NCI-H524 (cell line): Measurements from ENCODE around the gene PLEKHA6.

Experiments used
- DNase-seq, 2 experiments: peaks; one replicate each; lab custom pipeline; 2025; lab: John Stamatoyannopoulos, UW

The PLEKHA6 gene

DNA sequence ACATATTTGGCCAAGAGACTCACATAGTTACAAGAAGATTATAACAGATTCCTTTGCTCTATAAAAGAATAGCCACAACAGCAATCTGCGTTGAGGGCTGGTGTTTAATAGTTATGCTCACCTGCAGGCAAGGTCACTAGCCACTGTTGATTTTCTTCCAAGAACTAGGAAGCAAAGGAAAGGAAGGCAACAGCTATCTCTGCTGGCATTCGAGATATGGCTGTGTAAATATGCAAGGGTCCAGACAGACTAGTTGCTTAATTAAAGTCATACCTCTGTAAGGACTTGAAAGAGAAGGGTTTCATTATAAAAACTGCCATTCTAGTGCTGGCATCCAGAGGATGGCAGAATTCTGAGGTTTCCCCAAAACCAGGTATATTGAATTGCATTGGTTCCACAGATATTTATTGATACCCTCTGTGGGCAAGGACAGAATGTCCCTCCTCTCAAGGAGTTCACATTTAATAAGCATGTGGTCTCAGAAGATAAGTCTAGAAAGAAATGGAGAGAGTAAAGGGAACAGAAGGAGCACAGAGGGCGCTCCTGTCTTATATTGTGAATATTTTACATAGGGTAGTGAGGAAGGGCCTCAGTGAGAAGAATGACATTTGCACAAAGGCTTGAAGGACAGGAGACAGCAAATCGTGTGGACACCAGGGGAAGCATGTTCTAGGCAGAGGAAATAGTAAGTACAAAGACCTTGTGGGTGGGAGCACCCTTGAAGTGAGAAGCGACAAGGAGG is 23.6 kb upstream of the PLEKHA6 start:
- DNase-seq, result no peak

DNA sequence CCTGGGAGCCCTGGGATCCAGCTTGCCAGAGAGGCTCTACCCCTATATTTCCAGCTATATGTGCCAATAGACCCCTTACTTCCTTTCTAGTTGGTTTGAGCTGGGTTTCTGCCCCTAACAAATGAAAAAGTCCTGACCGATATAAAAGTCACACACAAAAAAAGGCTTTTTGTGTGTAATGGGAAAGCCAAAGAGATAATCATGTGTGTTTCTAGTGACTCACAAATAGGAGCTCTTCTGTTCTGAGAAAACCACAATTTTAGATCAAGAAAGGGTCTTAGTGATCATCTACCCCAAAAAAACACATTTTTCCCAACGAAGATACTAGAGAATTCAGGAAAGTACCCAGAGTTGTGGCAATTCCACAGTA is 23.0 kb upstream of the PLEKHA6 start:
- no peak for DNase-seq

DNA sequence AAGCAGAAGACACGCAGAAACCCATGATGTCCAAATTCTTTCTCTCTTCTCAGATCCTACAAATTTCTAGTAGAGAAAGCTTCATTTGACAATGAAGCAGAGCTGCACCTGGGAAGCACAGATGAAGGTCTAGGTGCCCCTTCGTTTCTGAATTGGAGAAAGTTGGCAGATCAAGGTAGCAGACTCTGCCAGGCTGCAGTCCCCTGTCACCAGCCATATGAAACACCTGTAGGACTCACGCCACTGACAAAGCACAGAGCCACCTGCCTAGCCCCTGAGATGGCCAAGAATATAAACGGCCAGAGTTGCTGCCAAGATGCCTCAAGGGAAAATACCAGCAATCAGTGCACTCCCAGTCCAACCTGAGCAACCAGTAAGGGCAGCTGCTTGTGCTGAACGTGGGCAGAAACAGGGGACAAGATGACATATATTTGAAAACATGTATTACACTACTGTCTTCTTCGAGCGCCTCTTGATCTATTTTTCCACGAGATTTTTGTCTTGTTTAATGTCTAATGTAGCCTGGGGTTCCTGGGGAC is 20.6 kb upstream of the PLEKHA6 start:
- no peak for DNase-seq

DNA sequence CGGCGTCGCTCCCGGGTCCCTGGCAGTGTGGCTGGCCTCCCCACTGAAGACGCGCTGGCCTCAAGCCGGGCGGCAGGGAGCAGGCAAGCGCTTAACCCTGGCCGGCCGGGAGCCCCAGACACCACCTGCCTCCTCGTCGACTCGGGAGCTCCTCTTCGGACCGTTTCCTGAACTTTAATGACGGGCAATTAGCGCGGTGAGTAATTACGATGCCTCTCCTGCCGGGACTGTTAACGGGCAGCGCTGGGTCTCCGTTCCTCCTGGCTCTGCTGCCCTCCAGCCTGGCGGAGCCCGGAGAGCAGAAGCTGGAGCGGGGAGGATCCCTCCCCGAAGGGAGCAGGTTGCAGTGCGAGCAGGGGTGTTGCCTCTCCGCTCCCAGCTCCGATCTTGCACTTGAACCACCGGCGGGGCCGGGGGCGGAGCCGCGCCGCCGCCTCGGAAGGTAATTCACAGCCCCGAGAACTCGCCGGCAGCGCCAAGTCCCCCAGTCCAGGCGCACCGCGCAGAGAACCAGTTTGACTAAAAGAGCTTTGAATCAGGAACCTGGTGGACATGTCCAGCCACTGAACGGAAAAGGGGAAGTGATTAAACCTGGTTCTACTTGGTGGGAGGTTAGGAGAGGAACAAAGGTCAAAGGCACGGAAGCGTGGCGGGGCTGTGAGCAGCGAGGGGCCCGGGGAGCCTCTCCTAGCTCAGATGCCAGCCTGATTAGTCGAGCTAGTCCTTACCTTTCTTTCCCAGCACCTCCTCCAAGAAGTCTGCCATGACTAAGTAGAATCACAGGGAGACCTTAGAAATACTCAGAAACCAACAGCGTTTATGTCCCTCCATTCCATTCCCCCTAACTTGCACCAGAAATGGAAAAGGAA is 18.3 kb upstream of the PLEKHA6 start:
- DNase-seq, result peak; percentile 47 to 60

DNA sequence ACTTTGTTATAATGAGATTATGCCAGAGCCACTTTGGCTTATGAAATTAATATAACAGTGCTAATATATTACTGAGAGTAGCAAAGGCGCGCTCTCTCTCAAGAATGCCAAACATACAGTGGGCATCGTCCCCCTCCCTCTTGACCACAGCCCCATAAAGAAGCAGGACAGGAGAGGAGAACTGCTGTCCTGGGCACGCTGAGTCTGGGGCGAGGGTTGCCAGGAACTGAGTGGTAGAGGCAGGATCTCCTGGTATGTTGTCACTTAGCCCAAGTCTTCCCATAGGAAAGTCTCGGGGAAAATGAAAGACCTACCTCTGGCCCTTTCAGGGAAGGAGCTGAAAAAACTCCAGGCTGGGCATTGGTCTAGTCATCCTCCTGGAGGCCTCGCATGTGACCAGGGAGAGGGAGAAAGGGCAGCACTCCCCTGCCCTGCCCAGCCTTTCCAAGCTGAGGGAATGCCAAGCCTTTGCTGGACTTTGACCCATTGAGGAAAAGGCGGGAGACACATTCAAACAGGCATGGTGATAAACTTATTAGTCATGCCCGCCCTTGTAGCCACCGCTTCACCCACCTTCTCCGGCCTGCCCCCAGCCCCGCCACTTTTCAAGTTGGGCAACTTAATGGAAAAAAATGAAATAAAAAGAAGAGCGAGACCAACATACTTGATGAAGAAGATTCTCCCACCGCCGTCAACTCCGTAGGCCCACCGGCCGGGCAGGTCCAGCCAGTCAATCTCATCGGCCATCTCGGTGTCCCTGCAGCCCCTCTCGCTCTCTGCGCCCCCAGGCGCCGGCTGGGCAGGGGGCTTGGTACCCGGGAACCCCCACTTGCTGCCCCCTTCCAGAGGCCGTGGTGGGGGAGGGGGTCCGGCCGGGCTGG is 17.4 kb upstream of the PLEKHA6 start:
- no peak for DNase-seq

DNA sequence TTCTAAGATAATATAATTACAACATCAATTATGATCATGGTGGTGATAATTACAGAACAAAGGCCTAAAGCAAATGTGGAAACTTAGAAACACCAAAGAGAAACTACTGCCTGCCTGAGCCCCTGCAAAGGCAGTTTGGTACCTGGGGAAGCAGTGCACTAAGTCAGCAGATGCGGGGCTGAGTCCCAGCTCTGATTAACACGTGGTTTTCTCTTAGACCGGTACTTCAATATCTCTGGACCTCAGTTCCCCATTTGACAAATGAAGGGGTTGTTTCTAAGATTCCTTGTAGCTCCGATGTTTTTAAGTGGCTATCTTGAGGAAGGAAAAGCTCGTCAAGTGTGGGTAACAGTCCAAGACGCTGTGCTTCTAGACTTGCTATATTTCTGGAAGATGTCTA is 16.7 kb upstream of the PLEKHA6 start:
- no peak for DNase-seq

DNA sequence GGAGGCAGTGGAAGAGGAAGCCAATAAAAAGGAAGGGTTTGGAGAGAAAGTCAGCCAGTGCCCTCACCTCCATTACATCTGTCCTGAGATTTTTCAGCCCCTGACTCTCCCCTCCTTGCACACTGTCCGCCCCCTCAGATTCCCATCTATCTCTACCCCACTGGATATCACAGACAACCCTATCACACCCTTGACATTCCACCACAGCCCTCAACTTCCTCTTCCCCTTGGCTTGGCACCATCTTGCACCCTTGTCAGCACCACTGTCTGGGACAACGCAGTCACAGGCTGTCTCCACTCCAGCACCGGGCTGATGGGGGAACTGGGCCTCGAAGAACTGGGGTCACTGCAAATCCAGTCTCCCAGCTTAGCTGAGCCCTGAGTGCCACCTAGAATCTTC is 14.2 kb upstream of the PLEKHA6 start:
- DNase-seq, result no peak

DNA sequence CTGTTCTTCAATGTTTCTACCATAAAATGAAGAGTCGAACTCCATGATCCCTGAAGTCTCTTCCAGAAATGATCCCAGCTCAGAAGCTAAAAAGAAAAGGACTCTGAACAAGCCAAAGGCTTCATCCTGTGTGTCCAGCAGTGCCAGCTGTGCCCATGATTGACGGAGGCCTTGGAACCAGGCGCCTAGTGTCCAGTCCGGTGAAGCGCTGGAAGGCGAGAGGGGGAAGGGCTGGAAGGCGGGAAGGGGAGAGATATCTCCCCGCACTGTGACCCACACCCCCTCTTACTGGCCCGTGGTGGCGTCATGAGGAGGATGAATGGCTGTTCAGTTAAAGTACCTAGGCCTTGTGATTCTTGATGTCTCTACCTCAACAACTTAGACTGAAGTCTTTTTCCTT is 10.4 kb upstream of the PLEKHA6 start:
- DNase-seq, result no peak

DNA sequence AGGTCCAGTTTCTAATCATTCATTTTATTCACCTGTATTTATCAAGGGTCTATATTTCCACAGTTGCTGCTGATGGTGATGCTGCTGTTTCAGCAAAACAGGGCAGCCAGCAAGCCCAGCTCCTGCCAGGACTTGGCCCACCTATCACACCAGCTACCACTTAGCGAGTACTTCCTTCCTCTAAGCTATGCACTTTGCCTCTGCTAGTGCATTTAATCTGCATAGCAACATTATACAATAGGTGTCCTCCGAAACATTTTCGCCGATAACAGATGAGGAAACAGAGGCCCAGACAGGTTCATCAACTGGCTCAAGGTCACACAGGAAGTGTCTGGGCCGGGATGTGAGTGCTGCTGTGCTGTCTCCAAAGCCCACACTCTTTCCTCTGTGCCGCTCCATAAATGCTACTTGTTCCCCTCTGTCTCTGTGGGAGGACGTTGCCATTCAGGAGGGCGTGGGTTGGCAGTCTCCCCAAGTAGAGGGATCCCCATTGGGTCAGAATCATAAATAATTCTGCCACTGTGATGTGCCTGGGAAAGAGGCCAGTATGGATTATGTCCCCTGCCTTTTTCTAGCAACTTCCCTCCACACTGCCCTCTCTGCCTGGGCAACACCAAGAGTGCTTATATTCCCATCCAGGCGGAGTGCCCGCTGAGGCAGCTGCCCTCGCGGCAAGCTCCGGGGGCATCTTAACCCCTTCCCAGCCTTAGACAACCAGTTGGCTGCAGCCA is 9.4 kb upstream of the PLEKHA6 start:
- no peak for DNase-seq

DNA sequence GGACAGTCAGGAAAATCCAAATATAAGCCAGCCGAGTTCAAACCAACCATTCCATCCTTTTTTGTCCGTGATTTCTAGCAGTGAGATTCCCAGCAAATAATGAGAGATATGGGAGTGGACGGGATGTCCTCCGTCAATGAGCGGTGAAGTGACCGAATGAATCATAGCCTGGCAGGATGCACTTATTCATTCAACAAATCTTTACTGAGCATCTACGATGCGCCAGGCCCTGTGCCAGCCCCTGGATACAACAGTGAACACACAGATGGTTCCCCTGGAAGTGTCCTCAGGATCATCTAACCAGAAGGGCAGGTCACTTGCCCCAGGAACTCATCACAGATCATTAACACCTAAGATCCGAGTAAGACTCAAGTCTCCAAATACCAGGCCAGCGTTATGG is 8.2 kb upstream of the PLEKHA6 start:
- no peak for DNase-seq

DNA sequence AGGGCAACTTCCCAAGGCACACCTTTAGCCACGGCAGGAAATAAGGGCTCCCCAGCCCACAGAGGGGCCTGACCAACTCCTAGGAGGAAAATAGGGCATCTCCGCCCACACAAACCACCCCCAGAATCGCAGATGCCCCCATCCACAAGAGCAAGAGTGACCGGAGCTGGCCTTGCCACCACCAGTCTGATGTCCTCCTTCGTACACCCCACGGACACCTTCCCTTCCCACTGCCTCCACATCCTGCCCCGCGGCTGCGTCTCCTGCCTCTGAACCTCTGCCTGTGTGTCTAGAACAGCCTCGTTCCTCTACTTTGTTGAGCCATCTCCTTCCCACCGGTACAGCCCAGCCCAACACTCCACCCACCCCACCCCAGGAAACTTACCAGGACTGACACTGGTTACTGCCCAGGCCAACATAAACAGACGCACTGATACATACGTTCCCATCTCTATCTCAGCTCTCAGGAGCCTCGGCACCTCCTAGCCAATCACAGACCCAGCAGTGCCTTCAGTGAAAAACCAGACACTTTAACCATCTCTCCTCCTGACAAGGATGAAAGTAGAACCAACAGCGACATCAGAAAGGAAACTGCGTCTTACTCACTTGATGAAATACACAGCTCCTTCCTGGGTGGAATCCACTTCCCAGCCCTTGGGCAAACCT is 7.6 kb upstream of the PLEKHA6 start:
- DNase-seq, result no peak

DNA sequence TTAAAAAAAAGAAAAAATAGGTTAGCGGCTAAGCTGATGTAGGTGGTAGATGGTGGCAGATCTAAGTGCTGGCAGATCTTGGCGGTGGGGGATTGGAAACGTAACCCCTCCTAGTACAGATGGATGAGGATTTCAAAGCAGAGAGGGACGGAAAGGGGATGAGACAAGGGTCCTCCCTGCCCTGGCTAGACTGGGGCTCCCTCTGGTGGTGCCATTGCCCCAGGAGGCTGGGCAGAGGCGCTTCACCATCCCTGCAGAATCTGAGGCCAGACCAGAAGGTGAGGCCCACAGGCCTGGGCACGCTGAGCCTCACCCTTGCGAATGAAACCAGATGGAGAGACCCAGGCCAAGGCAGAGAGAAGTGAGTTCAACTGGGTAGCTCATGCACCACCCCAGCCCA is 7.0 kb upstream of the PLEKHA6 start:
- peak in 1 of 2 experiments; percentile 38 for DNase-seq

DNA sequence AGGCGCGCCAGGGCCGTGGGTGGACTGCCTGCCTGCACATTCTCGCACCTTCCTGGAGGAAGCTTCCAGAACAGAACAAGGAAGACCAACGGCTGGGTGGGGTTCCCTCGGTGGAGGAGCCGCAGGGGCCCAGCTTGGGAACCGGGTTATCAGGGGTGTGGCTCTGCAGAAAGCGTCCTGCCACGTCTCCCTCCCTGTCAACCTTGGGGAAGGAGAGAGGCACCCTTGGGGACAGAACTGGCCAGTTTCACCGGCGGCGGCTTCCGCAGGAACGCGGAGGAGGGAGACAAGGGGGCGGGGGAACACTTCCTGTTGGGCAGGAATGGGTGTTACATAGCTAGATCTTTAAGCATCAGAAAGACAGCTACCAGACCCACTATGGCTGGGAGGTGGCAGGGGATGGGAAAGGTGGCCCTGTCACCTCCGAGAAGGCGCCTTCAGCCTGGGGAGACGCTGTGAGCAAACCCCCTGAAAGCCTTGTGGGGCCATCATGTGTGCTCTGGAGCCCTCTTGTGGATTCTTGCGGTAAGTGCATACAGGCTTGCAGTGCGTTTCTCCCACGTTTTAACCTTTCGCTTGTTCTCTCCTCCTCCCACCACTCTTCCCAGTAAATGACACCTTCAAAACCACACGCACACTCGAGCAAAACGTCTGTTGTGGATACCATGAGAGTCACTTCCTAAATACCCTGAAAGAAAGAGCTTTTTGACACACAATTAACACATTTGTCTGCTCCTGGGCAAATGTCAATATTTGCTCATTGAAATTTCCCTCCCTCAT is 3.8 kb upstream of the PLEKHA6 start:
- peak; percentile 40 to 79 for DNase-seq

DNA sequence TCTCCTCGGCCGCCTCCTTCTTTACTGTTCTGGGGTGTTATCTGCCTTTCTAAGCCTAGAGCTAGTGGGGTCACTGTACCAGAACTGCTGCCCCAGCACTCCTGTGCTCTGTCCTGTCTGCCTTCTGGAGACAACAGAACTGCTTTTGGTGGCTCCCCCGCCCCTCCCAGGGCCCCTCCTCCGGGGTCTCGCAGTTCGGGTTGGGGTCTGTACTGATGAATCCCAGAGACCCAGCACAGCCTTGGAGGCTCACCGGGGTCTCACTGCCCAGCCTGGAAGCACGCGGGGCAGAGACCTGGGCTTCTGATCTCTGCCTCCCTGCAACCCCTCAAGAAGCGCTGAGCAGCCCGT is 3.2 kb upstream of the PLEKHA6 start:
- DNase-seq, result no peak

DNA sequence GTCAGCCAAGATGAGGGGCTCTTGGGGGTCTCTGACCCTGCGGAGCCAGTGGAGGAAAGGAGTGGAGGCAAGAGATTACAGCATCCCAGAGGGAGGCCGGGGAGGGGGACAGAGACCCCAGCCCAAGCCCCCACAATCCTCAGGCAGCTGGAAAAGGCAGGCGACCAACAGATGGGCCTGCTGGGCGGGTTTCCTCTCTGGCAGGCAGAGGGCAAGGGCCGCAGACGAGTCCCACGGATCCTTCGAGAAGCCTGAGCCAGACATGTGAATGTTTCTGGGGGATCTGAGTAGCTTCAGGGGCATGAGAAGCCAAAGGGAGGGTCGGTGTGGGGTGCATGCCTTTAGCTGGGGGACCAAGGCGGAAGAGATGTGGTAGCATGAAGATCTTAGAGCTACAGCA is 2.1 kb upstream of the PLEKHA6 start:
- no peak for DNase-seq

DNA sequence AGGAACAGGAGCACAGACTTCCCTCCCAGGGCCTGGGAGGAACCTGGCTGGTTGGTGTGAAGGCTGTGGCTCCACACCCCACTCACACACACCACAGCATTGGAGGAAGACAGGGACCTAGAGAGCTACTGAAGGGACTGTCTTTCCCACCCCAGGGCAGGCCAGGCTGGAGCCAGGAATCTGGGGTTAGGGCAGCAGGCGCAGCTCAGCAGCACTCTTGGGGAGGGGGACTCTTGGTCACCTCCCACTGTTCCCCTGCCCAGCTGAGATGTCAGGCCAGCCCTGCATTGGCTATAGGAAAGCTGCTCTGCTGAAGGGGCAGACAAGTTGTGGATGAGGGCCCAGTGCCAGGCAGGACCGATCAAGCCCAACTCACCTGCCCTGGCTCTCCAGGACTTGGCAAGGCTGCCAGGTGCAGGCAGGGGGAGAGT is 1.6 kb upstream of the PLEKHA6 start:
- no peak for DNase-seq

DNA sequence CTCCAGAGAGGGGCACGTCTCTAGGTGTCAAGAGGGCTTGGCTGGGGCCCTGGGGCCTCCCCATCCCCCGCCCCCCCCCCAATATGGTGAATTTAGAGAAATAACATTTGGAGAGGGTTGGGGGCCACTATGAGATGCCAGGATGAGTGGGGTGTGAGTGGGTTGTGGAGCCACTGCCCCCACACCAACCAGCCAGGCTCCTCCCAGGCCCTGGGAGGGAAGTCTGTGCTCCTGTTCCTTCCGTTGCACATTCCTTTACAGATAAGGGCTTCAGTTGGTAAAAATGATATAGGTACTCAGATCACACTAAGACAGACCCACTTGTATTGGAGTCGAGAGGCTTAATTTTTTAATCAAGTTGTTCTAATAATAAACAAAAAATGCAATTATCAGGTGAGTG is 585 bp upstream of the PLEKHA6 start:
- DNase-seq, result no peak

DNA sequence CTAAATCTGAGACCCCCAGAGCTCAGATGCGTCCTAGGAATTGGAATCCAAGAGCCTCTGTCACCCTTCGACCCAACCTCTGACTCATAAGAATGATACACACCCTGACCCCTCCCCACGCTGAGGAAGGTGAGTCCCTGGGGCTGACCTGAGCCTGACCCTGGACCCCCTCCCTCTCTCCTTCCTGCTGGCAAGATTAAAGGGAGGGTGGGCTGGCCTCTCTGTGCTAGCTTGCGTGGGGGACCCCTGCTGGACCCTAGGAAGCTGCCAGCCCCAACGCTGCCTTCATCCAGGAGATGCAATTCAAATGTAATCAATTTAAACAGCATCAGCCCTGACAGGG is 627 bp downstream of the PLEKHA6 start:
- peak in 1 of 2 experiments; percentile 64 for DNase-seq

DNA sequence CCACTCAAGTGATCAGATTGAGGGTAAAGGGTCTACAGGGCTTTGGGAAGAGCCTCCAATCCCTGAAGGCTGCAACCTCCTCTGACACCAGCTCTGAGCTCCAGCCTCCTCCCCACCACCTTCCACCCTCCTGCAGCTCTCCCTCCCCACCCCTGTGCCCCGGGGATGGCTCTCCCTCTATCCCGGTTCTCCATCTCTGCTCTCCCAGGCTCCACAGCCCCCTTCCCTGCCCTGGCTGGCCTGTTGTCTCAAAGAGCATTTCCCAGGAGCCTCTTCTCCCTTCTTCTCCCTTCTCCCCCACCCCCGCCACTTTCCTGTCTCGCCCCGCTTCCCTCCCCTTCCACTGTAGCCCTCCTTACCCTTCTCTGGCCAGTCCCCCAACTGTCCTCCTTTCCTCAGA is 1.1 kb downstream of the PLEKHA6 start:
- peak; percentile 39 to 47 for DNase-seq
